GM11168 (cell line): ENCODE results near the gene CNNM2.
"Not testable (repeated sequence)": the region's sequence is repeated elsewhere in the genome, so short reads cannot be mapped to it uniquely, and the experiment has no call there.

Experiments used
- in situ Hi-C: fragments of 300-500 bp; cut with MboI; formaldehyde crosslinking; loops from one replicate; pipeline ENCODE4 v1.12.0; 2022; ENCODE audit warnings: low sequenced_read_pairs; ENCODE audit not compliant: unreplicated experiment

Gene CNNM2

GRCh38 chr10:102919992-102920739 lies 2.1 kb downstream of the CNNM2 start:
- in situ Hi-C loops, result loop anchor here (5.0 to 25.0 kb wide), 2 partner anchors 132 to 317 kb away; partner anchors contain the start of gene RPEL1

DNA sequence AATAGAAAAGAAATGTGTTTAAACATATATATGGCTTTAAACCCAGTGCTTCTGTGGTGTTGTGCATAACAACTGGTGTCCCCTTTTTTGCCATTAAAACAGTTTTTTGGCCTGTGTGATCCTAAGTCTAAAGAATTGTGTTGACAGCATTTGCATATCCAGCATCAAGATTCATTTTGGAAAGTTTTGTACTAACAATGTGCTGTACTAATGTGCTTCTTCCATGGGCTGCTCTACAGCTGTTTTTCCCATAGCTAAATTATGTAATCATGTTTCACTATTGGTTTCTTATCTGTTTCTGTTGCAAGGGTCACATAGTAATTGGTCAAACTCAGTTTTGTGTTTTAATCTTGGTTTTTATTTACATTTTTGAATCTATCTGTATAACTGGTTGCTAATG lies 5.5 kb downstream of the CNNM2 start:
- in situ Hi-C loops, result loop anchor here (5.0 to 25.0 kb wide), 2 partner anchors 129 to 314 kb away; partner anchors contain the start of gene RPEL1

- in situ Hi-C loops, result no loop called here
Observed at GRCh38 chr10:102926842-102927241, 8.7 kb downstream of the CNNM2 start.

DNA sequence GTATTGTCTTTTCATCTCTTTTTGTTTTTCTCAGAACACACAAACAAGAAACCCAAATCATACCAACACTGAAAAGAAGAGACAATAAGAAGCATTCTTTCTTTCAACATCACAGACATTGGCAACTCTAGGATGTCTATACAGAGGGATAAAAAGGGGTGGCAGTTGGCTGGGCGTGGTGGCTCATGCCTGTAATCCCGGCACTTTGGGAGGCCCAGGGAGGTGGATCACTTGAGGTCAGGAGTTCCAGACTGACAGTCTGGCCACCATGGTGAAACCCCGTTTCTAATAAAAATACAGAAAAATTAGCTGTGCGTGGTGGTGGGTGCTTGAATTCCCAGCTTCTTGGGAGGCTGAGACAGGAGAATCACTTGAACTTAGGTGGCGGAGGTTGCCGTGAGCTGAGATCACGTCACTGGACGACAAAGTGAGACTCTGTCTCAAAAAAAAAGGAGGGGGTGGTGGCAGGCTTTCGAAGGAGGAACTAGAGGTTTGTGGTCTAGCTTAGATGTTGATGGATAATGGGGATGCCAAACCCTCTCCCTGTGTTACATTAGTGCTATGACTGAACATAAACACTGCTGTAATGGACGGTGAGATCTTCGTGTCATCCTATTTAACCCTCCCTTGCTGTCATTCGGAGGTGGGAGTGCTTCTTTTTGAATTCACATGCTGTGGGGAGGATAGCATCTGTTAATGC lies 9.4 kb downstream of the CNNM2 start:
- in situ Hi-C loops, result no loop called here

- in situ Hi-C loops, result not testable (repeated sequence)
Observed at GRCh38 chr10:102928442-102928841, 10.3 kb downstream of the CNNM2 start.

DNA sequence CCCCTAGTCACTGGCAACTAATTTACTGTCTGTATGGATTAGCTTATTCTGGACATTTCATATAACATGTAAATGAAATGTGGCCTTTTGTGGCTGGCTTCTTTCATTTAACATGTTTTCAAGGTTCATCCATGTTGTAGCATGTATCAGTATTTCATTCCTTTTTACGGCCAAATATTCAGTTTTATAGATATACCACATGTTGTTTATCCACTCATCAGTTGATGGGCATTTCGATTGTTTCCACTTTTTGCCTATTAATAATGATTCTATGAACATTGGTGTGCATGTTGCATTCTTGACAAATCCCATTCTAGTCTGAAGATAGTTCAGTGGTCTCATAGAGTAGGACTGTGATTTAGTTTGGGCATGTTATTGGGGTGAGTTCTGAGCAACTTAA lies 12.6 kb downstream of the CNNM2 start:
- in situ Hi-C loops, result no loop called here

DNA sequence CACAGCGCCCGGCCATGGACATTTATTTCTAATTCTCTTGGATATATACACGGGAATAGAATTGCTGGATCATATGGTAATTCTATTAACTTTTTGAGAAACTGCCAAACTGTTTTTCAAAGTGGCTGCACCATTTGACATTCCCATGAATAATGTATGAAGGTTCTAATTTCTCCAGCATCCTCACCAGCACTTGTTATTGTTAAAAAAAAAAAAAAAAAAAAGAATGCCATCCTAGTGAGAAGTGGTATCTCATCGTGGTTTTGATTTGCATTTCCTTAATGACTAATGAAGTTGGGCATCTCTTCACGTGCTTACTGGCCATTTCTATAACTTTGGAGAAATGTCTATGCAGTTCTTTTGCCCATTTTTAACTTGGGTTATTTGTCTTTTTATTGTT lies 13.5 kb downstream of the CNNM2 start:
- in situ Hi-C loops, result no loop called here

DNA sequence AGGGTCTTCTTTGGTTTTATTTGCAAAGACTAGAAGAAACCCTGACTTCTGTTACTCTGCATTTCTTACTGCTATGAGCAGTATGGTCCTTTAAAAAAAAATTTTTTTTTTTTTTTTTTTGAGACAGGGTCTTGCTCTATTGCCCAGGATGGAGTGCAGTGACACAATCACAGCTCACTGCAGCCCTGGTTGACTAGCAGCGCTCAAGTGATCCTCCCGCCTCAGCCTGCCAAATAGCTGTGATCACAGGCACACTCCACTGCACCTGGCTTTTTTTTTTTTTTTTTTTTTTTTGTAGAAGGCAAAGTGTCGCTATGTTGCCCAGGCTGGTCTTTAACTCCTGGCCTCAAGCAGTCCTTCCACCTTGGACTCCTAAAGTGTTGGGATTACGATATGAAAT lies 17.4 kb downstream of the CNNM2 start:
- in situ Hi-C loops, result no loop called here

- in situ Hi-C loops, result no loop called here
Observed at GRCh38 chr10:102935939-102936605, 18.0 kb downstream of the CNNM2 start.

DNA sequence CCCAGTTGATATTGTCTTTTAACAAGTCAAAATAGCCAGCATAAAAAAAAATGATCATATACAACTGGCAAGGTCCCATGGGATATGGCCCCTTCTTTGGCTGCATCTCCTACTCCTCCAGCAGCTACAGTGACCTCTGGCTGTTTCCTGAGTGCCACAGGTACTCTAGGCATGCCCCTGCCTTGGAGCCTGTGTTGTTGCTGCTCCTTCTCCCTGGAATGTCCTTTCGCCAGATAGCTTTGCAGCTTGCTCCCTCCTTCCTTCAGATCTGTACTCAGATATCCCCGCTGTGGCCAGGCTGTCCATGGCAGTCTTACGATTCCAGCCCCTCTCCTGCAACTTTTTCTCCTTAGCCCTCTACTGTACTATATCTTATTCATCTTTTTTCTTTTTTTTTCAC lies 23.3 kb downstream of the CNNM2 start:
- in situ Hi-C loops, result no loop called here

GRCh38 chr10:102945449-102945848 lies 27.4 kb downstream of the CNNM2 start:
- in situ Hi-C loops, result no loop called here

GRCh38 chr10:102945962-102946361 lies 27.9 kb downstream of the CNNM2 start:
- in situ Hi-C loops, result no loop called here

GRCh38 chr10:102946992-102947391 lies 28.9 kb downstream of the CNNM2 start:
- in situ Hi-C loops, result no loop called here

- in situ Hi-C loops, result no loop called here
Observed at GRCh38 chr10:102948176-102948575, 30.1 kb downstream of the CNNM2 start.

DNA sequence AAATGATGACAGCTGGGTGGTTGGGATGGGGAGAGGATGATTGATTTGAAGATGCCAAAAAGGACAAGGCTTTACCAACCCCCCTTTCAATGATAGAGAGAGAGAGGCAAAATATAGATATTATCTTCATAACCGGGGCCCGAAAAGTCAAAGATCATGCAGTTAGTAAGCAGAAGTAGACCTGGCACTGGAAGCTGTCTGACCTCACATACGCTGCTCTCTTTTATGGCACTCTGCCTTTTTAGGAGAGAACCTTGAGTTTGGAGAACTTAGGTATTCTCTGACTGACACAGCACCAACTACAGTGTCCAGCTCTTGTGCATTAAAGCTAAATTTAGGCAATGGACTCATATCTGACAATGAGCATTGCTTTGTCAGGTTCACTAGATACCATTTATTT lies 30.7 kb downstream of the CNNM2 start:
- in situ Hi-C loops, result no loop called here

DNA sequence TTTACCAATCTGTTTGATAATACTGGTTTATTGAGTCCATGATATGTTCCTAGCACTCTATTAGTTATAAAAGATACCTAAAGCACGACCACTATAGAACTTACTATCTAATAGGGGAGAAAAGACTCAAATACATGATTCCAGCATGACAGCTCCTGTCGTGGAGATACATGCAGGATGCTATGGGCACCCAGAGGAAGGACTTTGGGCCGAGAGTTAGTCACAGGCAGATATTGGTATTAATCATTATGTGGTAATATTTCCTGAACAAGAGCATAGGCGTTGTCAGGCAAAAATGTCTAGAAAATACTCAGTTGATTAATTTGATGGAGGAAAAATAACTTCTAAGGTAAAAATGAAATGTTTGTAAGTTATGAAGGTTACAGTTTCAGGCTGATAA lies 31.8 kb downstream of the CNNM2 start:
- in situ Hi-C loops, result no loop called here

- in situ Hi-C loops, result no loop called here
Observed at GRCh38 chr10:102951316-102951715, 33.2 kb downstream of the CNNM2 start.

- in situ Hi-C loops, result no loop called here
Observed at GRCh38 chr10:102959360-102959759, 41.3 kb downstream of the CNNM2 start.

GRCh38 chr10:102960157-102960556 lies 42.1 kb downstream of the CNNM2 start:
- in situ Hi-C loops, result no loop called here

DNA sequence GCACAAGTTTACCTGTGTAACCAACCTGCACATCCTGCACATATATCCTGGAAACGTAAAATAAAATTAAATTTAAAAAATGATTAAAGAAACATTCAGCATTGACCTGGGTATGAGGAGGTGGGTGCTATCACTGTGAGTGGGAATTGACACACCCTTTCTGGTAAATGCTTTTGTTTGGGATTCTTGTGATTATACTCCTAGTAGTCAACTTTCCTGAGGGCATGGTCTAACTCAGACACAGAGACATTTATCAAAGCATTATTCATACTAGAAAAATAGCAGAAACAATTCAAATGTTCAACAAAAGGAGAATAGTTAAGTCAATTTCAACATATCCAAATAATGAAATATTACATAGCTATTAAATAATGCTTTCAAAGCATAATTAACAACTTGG lies 44.2 kb downstream of the CNNM2 start:
- in situ Hi-C loops, result no loop called here
